ENCODE results near the gene DAB1. TPM values are rescaled to one million over a fixed set of nuclear protein-coding genes. Genes with fewer than 3 reads are reported as not detected.

DAB1 gene
- total RNA-seq, 1 donor from 2014 or later = 14.6 TPM

DNA sequence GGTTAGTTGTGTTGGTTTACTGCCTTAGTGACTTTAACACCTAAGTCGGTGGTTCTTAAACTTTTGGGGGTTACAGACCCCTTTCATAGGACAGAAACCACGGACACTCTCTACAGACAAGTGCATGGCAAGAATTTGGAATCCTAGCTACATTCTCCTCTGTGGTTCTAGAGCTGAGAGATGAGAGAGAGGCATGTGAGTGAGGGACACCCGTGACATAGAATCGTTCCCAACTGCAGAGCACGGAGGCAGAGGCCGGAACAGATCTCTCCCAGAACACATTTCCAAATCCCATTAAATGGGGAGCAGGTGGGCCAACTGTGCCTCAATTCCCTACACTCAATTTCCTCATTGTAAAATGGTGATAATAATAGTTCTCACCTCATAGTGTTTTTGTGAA, 60.7 kb downstream of the DAB1 start:
- H3K4me1 ChIP-seq = peaks cover 10% of the 10 kb centered on the region
- Mint-ChIP-seq H3K27me3 (ENCODE audit: insufficient read depth, low read depth) (no peaks in the 10 kb centered on the region), H3K4me3 (no peak overlapping the region)

DNA sequence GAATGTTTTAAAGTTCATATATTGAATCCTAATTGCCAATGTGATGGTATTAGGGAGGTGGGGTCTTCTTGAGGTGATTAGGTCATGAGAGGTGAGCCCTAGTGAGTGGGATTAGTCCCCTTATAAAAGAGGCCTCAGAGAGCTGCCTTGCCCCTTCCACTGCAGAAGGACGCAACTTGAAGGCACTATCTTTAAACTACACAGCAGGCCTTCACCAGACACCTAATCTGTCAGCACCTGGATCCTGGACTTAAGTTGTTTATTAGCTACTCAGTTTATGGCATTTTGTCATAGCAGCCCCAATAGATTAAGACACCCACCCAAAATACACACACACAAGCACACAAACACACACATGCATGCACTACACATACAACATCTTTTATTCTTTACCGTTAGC, 61.4 kb downstream of the DAB1 start:
- TF ChIP-seq, protein P1, sequence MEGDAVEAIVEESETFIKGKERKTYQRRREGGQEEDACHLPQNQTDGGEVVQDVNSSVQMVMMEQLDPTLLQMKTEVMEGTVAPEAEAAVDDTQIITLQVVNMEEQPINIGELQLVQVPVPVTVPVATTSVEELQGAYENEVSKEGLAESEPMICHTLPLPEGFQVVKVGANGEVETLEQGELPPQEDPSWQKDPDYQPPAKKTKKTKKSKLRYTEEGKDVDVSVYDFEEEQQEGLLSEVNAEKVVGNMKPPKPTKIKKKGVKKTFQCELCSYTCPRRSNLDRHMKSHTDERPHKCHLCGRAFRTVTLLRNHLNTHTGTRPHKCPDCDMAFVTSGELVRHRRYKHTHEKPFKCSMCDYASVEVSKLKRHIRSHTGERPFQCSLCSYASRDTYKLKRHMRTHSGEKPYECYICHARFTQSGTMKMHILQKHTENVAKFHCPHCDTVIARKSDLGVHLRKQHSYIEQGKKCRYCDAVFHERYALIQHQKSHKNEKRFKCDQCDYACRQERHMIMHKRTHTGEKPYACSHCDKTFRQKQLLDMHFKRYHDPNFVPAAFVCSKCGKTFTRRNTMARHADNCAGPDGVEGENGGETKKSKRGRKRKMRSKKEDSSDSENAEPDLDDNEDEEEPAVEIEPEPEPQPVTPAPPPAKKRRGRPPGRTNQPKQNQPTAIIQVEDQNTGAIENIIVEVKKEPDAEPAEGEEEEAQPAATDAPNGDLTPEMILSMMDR (IDR thresholded peaks at IDR 0.05) = no peak
- TF ChIP-seq EZH2 (IDR thresholded peaks at IDR 0.05) (no peak), EZH2phosphoT487 (IDR thresholded peaks at IDR 0.05) (no peak)
- no peak overlapping the region for H3K4me3 Mint-ChIP-seq
- Histone ChIP-seq H4K20me1 (ENCODE audit: low read depth) (no peaks in the 10 kb centered on the region), H2AFZ (replicated peaks) (no peak overlapping the region), H3K79me2 (ENCODE audit: low read depth) (no peaks in the 10 kb centered on the region), H3K36me3 (no peaks in the 10 kb centered on the region), H3F3A (ENCODE audit: low read depth) (peaks cover 9% of the 10 kb centered on the region), H3K4me1 (peaks cover 14% of the 10 kb centered on the region), H3K9ac (no peak overlapping the region), H3K27ac (no peak overlapping the region), H3K4me3 (no peak overlapping the region), H3K4me2 (no peak overlapping the region), H3K9me3 (ENCODE audit: low read depth) (peaks cover 5% of the 10 kb centered on the region), H3K27me3 (no peaks in the 10 kb centered on the region)
- peaks cover 4% of the 10 kb centered on the region for H3K4me1 Mint-ChIP-seq
- no peaks in the 10 kb centered on the region for H3K27me3 Mint-ChIP-seq (ENCODE audit: insufficient read depth, low read depth)
- H3K36me3 Mint-ChIP-seq = peaks cover 1% of the 10 kb centered on the region
- H3K9me3 Mint-ChIP-seq = peaks cover 10% of the 10 kb centered on the region
- DNase-seq (ENCODE audit: low spot score) = no peak
- H3K27ac Mint-ChIP-seq = no peak overlapping the region

More for the DNA sequence above, 60.7 kb downstream of the DAB1 start:
- Histone ChIP-seq H3K27ac (no peak overlapping the region), H3K27me3 (no peaks in the 10 kb centered on the region), H3K9ac (no peak overlapping the region), H3F3A (ENCODE audit: low read depth) (peaks cover 4% of the 10 kb centered on the region), H3K79me2 (ENCODE audit: low read depth) (no peaks in the 10 kb centered on the region), H4K20me1 (ENCODE audit: low read depth) (no peaks in the 10 kb centered on the region), H3K36me3 (no peaks in the 10 kb centered on the region), H2AFZ (replicated peaks) (no peak overlapping the region), H3K4me2 (no peak overlapping the region), H3K4me3 (no peak overlapping the region), H3K9me3 (ENCODE audit: low read depth) (peaks cover 5% of the 10 kb centered on the region)
- H3K36me3 Mint-ChIP-seq = peaks cover 1% of the 10 kb centered on the region
- TF ChIP-seq, protein P1 (IDR thresholded peaks at IDR 0.05) = no peak
- TF ChIP-seq EZH2phosphoT487 (IDR thresholded peaks at IDR 0.05) = no peak
- no peak for TF ChIP-seq EZH2 (IDR thresholded peaks at IDR 0.05)
- peaks cover 4% of the 10 kb centered on the region for H3K4me1 Mint-ChIP-seq
- no peak overlapping the region for H3K27ac Mint-ChIP-seq
- H3K9me3 Mint-ChIP-seq = peaks cover 10% of the 10 kb centered on the region
- DNase-seq (ENCODE audit: low spot score) = no peak

DNA sequence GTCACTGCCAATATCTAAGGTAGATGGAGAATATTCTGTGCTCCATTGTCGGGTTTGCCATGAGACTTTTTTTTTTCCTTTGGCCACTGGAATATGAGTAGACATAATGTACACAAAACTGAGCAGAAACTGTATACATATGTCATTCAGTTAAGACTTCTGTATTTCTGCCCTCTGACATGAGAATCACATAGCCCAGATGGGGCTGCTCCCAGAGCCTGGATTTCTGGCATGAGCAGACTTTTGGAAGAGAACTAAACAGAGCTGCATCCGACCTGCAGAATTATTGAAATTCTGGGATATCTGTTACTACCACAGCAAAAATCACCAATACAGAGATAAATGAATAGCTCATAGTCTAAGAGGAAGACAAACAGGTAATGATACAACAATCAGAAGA, 62.3 kb downstream of the DAB1 start:
- H2AFZ ChIP-seq (replicated peaks) = no peak overlapping the region
- peaks cover 5% of the 10 kb centered on the region for H3K9me3 ChIP-seq (ENCODE audit: low read depth)
- Mint-ChIP-seq H3K27ac (no peak overlapping the region), H3K36me3 (peaks cover 1% of the 10 kb centered on the region), H3K4me1 (peaks cover 4% of the 10 kb centered on the region), H3K4me3 (no peak overlapping the region), H3K27me3 (ENCODE audit: insufficient read depth, low read depth) (no peaks in the 10 kb centered on the region), H3K9me3 (peaks cover 10% of the 10 kb centered on the region)
- H3K27me3 ChIP-seq = no peaks in the 10 kb centered on the region
- no peaks in the 10 kb centered on the region for H3K79me2 ChIP-seq (ENCODE audit: low read depth)
- no peaks in the 10 kb centered on the region for H4K20me1 ChIP-seq (ENCODE audit: low read depth)
- H3K4me2 ChIP-seq = no peak overlapping the region
- no peaks in the 10 kb centered on the region for H3K36me3 ChIP-seq
- H3K27ac ChIP-seq = no peak overlapping the region
- H3K4me1 ChIP-seq = peaks cover 24% of the 10 kb centered on the region
- no peak overlapping the region for H3K4me3 ChIP-seq
- no peak for DNase-seq (ENCODE audit: low spot score)
- no peak for TF ChIP-seq EZH2phosphoT487 (IDR thresholded peaks at IDR 0.05)
- TF ChIP-seq EZH2 (IDR thresholded peaks at IDR 0.05) = no peak
- TF ChIP-seq, protein P1 (IDR thresholded peaks at IDR 0.05) = no peak
- no peak overlapping the region for H3K9ac ChIP-seq
- H3F3A ChIP-seq (ENCODE audit: low read depth) = peaks cover 9% of the 10 kb centered on the region

Measured in neural progenitor cell (in vitro differentiated cells).